Measurements from ENCODE around the gene PDCD4.

PDCD4 gene

GRCh38 chr10:110871298-110872084 lies at the start of gene PDCD4:
TSS of gene PDCD4 (plus strand) at chr10:110871928. CDS start at chr10:110876028, 4,100 bp downstream.
- DNase-seq, result peak; percentile 96

DNA sequence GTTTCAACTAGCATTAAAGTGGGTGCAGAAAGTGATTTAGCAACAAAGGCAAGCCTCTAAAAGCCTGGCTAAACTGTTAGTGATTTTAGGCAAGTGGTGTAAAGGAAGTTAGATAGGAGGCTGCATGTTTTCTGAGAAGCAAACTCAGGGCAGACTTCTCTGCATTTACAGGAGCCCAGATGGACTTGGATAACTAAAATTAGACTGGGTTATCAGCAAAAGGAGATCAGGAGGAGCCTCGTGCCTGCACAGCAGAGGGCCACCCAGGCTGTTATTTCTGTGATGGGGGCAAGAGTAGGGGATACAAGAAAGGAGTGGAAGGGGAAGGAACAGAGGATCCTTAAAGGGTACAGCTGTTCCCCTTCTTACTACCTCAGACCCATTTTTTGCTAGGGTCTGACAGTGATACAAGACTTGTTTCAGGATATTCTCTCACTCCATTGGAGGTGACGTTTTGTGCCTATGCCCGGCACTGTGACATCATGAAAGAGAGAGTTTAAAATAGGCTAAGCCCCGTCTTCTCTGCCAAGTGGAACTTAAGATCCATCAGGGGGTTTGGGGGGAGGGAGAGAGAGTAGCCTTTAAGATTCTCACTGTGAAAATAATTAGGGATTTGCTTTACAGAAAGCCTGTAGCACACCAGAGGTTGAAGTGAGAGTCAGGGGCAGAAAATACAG lies 49.6 kb upstream of the PDCD4 start:
- no peak for DNase-seq

GRCh38 chr10:110822712-110823311 lies 48.9 kb upstream of the PDCD4 start:
- no peak for DNase-seq

- no peak for DNase-seq
Observed at GRCh38 chr10:110824152-110824441, 47.6 kb upstream of the PDCD4 start.

GRCh38 chr10:110824660-110825059 lies 47.1 kb upstream of the PDCD4 start:
- DNase-seq, result no peak

DNA sequence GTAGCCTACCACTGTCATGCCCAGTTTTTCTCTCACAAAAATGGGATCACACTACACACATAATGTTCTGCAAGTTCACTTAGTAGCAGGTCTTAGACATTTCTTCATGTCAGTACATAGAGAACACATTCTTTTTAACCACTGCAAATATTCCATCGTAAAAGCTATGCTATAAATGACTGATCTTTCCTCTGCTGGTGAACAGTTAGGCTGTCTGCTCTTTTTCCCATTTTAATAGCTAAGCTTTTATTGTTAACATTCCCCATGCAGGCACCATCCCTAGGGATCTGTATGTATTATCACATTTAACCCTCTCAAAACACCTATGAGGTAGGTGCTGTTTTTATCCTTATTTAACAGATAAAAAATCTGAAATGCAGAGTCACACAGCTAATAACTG lies 46.2 kb upstream of the PDCD4 start:
- no peak for DNase-seq

DNA sequence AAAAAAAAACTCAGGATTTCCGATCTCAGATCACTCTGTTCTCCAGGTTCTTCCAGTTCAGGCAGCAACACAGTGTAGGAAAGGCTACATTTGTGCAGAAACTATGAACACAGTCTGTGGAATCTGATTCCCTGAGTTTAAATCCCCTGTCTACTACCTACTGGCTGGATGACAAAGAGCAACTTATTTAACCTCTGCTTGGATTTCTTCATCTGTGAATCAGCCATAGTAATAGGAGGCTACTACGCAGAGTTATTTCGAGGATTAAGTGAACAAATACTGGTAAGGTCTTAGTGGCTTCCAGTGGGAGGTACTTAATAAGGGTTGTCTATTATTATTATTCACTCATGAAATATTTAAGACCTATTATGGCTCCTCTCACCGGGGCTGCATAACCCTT lies 44.3 kb upstream of the PDCD4 start:
- no peak for DNase-seq

GRCh38 chr10:110827875-110828274 lies 43.9 kb upstream of the PDCD4 start:
- no peak for DNase-seq

GRCh38 chr10:110828525-110828924 lies 43.2 kb upstream of the PDCD4 start:
- DNase-seq, result no peak

DNA sequence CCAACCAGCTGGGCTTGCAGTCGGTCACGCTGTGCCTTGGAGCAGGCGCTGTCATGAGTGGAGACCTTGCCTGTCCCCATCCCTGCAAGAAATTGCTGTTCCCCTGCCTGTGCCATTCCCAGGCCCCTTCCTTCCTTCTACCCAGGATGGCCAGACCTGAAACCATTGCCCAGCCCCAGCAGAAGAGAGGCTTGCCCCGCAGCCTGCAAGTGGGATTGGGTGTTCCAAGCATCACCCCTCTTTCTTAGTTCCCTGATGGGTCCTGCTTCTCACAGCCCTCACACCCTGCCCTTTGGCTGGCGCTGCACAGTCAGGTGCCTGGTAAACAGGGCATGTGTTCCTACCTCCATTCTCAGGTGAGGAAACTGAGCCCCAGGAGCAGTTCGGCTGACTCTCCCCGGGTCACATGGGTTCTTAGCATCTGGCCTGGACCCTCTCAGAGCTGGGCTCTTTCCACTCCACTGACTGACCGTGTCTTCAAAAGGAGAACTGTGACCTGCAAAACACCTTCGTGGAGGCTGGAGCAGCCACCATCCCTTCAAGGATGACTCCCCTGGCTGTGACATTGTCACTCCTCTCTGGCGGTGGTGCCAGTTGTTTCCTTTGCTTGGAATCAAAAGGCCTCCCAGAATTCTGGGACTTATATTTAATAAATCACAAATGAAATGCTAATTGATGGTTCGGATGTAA lies 41.9 kb upstream of the PDCD4 start:
- no peak for DNase-seq

DNA sequence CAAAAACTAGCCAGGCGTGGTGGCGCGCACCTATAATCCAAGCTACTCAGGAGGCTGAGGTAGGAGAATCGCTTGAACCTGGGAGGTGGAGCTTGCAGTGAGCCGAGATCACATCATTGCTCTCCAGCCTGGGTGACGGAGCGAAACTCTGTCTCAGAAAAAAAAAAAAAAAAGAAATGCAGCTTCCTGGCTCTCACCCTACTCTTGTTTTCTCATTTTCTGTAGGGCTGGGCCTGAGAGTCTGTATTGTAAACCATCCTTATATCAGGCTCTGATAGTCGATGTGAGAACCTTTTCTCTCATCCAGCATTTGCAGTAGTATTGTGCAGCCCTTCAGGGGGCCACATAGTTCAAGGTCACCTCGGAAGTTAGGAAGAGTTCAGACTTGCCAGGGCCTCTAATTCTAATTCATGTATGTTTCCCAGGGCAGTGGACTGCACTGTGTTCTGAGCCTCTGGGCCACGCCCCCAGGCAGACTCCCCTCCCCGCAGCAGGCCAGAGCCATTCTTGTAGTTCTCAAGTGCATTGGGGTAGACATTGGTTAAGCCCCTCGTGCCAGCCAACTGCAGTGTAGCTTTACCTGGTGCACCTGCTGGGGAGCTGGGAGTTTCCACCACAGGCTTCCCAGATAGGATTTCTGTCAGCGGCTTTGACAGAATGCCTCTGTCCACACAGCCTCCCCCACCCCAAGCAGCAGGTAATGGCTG lies 38.3 kb upstream of the PDCD4 start:
- DNase-seq, result no peak

DNA sequence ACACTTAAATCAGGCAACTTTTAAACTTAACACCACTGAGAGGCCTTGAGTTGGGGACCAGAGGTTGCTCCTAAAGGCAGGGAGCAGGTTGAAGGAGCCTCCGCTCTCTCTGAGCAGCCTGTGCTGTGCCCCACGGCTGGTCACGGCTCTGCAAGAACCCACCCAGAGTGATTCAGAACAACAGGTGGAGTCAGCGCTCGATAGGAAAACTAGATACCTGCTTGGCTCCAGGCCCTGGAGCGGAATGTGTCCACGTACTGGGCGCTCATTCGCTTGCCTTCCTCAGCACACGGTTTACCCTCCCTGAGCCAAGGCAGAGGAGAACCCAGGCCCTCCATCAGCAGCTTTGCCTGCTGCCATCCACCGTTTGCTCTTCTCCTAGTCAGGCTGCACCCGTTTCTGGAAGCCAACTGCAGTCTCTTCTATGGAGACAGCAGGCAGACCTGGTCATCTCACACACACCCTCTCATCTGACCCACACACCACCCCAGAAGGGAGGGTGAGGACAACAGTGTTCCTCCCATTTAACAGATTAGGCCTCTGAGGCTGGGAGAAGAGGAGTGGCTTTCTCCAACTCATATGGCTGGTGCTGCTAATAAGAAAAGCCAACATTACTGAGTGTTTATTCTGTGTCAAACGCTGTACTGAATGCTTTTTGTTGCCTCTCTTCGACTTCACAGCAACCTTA lies 37.6 kb upstream of the PDCD4 start:
- no peak for DNase-seq

DNA sequence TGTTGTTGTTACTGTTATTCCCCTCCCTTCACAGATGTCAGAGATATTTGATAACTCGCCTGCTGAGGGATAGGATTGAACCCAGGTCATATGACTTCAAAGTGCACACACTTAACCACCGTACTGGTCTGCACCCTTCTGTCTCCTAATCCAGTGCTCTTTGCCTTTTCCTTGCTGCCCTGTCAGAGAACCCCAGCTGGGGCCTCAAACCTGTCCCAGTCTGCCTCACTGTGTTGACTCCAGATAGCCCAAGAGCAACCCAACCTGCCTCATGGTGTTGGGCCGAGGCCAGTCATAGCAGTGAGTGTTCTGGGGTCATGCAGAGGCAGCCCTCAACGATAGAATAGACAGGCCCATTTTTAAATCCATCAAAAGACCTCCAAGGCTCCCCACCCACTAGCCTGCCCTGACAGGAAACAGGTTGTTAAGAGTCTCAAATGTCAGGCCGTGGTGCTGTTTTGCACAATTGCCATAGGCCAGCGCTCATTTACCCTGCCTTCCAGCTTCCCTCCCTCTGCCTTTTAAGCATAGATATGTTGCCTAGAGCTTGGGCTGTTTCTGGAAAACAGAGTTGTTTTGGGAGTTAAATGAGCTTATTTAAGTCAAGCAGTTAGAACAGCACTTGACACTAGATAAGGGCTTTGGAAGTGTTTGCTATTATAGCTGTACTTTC lies 37.0 kb upstream of the PDCD4 start:
- DNase-seq, result peak; percentile 71

DNA sequence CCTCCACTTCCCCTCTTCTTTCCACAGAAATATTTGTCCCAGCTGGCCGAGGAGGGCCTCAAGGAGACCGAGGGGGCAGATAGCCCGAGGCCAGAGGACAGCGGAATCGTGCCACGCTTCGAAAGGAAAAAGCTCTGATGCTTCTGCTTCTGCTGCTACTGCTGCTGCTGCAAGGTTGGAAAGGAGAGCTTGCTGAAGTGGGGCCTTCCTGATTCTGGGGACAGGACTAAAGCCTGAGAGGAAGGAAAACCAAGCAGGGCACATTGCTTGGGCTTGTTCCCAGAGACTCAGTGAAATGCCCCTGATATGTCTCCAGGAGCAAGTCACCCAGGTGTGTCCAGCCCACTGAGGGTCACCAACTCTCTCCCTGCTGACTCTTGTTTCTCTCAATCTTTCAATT lies 35.9 kb upstream of the PDCD4 start:
- no peak for DNase-seq

GRCh38 chr10:110836706-110837105 lies 35.0 kb upstream of the PDCD4 start:
- DNase-seq, result no peak

GRCh38 chr10:110837418-110838171 lies 34.1 kb upstream of the PDCD4 start:
- DNase-seq, result no peak

GRCh38 chr10:110840225-110840922 lies 31.4 kb upstream of the PDCD4 start:
- no peak for DNase-seq

- no peak for DNase-seq
Observed at GRCh38 chr10:110840923-110841428, 30.8 kb upstream of the PDCD4 start.

DNA sequence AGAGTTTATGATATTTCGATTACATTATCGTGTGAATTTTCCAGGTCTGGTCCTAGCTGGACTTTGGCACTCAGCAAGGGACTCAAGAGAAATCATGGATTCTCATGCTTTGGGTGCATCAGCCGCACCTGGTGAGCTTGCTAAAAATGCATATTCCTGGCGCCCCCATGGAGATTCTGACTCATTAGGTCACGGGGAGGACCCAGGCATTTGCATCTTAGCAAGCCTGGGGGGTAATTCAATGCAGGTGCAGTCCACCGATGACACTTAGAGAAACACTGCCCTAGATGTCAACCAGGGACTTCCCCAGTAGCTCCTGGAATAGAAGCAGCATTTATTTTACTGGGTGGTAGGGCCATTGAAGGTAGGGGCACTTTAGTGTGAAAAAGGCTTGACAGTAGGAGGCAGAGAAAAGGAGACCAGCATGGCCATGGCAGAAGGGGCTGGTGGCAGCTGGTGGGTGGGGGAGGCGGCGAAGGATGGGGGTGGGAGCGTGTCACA lies 29.9 kb upstream of the PDCD4 start:
- no peak for DNase-seq

DNA sequence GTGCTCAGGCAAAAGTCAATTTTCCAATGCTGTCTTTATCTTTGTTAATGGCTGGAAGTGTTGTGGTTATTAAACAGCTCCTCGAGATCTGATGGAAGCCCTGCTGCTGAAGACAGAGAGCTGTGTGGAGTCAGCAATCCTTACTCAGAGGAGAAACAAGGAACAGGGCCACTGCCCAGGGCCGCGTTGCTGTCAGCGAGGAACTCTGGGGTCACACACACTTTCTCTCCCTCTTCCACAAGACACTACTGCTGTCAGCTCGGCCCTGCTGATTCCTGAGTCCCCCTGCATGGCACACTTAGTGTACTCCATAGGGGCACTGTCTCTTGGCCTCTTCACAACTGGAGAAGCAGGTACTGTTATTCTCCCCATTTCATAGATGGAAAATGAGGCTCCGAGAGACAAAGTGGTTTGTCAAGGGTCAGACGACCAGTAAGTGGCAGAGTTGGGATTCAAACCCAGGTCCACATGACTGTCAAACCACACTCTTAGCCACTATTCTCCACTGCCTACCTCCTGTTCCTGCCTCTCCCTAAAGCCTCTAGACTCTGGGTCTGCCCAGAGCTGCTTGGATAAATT lies 29.3 kb upstream of the PDCD4 start:
- DNase-seq, result no peak
